HL-60/S4 treated with phorbol 12-myristate 13-acetate at 8.2 ng/mL for 4 days and 3 days (cell line): ENCODE measurements around the gene RCOR1.
"Not testable (repeated sequence)": the region's sequence is repeated elsewhere in the genome, so short reads cannot be mapped to it uniquely, and the experiment has no call there.

ENCODE experiments used
- in situ Hi-C: fragments of 300-500 bp; cut with MboI; formaldehyde crosslinking; loops from 2 replicates; pipeline ENCODE4 v1.15.0; 2022; ENCODE audit warnings: low sequenced_read_pairs

Gene RCOR1

GRCh38 chr14:102570334-102570995 lies 22.0 kb upstream of the RCOR1 start:
- in situ Hi-C loops, result no loop called here

GRCh38 chr14:102571043-102571442 lies 21.4 kb upstream of the RCOR1 start:
- in situ Hi-C loops, result no loop called here

GRCh38 chr14:102571478-102572042 lies 20.9 kb upstream of the RCOR1 start:
- in situ Hi-C loops, result no loop called here

- in situ Hi-C loops, result not testable (repeated sequence)
These were observed 19.3 kb upstream of the RCOR1 start for GRCh38 chr14:102573161-102573560.

GRCh38 chr14:102573591-102574046 lies 18.8 kb upstream of the RCOR1 start:
- in situ Hi-C loops, result no loop called here

- in situ Hi-C loops, result no loop called here
These were observed 17.9 kb upstream of the RCOR1 start for GRCh38 chr14:102574281-102575159.

- in situ Hi-C loops, result no loop called here
These were observed 17.1 kb upstream of the RCOR1 start for GRCh38 chr14:102575160-102575845.

- in situ Hi-C loops, result not testable (repeated sequence)
These were observed 16.5 kb upstream of the RCOR1 start for GRCh38 chr14:102575846-102576428.

- in situ Hi-C loops, result no loop called here
These were observed 13.6 kb upstream of the RCOR1 start for GRCh38 chr14:102578821-102579220.

GRCh38 chr14:102579696-102580549 lies 12.5 kb upstream of the RCOR1 start:
- in situ Hi-C loops, result no loop called here

- in situ Hi-C loops, result no loop called here
These were observed 11.8 kb upstream of the RCOR1 start for GRCh38 chr14:102580550-102581110.

GRCh38 chr14:102581193-102581592 lies 11.3 kb upstream of the RCOR1 start:
- in situ Hi-C loops, result no loop called here

GRCh38 chr14:102583726-102584125 lies 8.7 kb upstream of the RCOR1 start:
- in situ Hi-C loops, result no loop called here

GRCh38 chr14:102584871-102585869 lies 7.3 kb upstream of the RCOR1 start:
- in situ Hi-C loops, result no loop called here

- in situ Hi-C loops, result no loop called here
These were observed 5.9 kb upstream of the RCOR1 start for GRCh38 chr14:102586420-102587104.

- in situ Hi-C loops, result no loop called here
These were observed 3.6 kb upstream of the RCOR1 start for GRCh38 chr14:102588821-102589220.

- in situ Hi-C loops, result no loop called here
These were observed 2.6 kb upstream of the RCOR1 start for GRCh38 chr14:102589761-102590290.
